Hematopoietic multipotent progenitor cell treated with erythropoietin and hydrocortisone succinate and interleukin-3 and kit ligand, for 15 days (in vitro differentiated cells): Measurements from ENCODE around the gene AOC3.

Experiments
- DNase-seq: peaks from one replicate; pipeline ENCODE4 v3.0.0-alpha.2; 2015; ENCODE audit warnings: low spot score

Gene AOC3

GRCh38 chr17:42850954-42851353 is at the start of gene AOC3:
TSS of gene AOC3 (plus strand) at chr17:42851199. CDS start at chr17:42851344, 145 bp downstream.
- no peak for DNase-seq

DNA sequence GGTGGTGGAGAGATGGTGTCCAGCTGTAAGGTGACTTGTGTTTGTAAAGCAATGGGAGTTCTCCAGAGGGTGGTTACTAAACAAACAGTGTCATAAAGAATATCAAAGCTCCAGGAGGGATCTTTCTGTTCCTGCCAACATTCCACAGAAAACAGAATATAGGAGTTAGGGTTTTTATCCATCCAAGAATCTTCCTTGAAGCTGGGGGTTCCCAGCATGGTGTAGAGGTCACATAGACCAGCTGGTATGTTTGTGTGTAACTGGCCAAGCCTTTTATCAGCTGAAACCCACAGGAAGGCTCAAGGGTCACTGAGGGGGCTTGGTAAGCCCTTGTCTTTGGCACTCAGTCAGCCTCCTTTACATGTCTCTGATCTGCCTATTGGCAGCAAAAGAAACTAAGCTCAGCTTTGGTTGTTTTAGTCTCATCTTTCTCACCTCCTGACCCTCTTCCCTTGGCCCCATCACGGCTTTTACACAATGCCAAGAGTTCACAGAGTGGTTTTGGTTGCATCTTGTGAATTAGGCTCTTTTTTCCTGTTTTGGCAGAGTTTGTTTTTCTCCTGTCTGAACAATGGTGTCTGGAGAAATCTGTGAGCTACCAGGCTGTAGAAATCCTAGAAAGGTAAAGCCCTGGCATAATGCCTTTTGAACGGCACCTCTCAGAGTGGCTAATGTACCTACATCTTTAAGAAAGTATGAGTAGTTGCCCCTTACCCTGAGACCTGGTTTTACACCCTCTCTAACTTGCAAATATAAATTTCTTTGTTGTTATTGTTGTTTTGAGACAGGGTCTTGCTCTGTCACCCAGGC is 47.7 kb upstream of the AOC3 start:
- no peak for DNase-seq

- DNase-seq: no peak
Observed at GRCh38 chr17:42804918-42805367, 46.1 kb upstream of the AOC3 start.

GRCh38 chr17:42806249-42806648 is 44.8 kb upstream of the AOC3 start:
- no peak for DNase-seq

- DNase-seq: no peak
Observed at GRCh38 chr17:42809250-42809649, 41.7 kb upstream of the AOC3 start.

DNA sequence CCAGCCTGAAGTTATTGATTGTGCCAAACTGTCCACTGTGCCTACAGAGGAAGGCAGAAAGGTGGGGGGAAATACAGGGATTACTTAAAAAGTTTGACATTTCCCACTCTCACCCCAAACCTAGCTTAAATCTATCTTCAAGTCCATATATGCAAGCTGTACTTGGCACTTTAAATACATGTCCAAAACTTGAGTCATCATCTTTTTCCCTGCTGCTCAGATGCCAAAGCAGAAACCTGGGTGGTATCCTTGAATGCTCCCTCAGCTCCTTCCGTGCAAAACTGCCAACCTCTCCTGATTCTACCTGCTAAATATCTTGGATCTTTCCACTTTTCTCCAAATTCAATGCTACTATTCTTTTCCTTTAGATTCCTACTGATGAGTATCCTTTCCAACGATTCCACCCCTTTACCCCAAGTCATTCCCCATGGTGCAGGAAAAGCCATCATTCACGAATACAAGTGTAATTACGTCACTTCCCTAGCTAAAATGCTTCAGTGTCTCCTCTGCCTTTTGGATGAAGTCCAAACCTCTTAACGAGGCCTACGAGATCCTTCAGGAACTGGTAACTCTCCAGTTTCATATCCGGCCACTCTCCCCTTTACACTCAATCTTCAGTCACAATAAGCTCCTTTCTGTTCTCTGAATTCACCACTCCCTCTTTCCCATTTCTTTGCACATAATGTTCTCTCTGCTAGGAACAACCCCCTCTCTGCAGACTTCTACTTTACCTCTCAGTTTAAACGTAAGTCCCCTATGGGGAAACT is 36.2 kb upstream of the AOC3 start:
- no peak for DNase-seq

- DNase-seq: no peak
Observed at GRCh38 chr17:42817866-42818265, 33.1 kb upstream of the AOC3 start.

DNA sequence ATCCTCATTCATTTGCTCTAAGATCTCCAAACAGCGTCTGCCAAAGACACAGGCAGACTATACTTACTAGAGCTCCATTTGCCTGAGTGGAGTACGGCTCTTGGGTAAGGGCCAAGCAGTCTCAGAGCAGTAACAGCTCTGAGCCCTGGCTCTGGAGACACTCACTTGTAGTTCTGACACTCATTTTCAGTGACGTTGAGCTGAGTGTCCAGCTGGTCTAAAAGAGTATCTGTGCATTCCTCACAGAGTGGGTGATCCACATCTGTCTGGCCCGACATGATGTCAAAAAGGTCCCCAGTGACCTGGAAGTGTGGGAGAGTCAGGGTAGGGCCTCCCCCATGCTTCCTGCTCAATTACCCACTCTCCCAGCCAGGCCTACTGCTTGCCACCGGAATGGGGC is 32.6 kb upstream of the AOC3 start:
- no peak for DNase-seq

DNA sequence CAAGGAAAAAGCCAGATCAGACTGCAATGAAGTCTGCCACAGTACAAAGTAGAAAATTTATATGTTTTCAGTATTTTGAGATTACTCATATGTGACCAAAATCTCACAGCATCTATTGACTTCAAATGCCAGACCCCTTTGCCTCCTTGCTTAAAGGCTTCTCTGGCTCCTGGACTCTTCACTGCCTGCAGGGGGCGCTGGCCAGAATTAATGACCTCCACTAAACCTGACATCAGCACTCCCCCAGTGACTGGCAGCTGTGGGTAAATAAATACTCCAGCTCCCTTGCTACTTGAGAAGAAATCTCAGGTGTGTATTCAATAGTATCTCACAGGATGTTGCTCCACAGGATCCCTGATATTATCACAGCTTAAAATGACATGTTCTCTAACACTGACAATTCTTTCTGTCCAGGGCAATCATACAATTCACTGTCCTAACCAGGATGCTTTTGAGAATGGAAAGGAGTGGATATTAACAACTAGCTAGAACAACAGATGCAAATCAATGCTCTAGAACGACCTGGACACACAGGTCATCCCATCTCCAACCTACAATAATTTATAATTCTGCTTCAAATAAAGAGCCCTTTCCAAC is 31.0 kb upstream of the AOC3 start:
- DNase-seq: peak; percentile 76

GRCh38 chr17:42821176-42821575 is 29.8 kb upstream of the AOC3 start:
- DNase-seq: no peak

DNA sequence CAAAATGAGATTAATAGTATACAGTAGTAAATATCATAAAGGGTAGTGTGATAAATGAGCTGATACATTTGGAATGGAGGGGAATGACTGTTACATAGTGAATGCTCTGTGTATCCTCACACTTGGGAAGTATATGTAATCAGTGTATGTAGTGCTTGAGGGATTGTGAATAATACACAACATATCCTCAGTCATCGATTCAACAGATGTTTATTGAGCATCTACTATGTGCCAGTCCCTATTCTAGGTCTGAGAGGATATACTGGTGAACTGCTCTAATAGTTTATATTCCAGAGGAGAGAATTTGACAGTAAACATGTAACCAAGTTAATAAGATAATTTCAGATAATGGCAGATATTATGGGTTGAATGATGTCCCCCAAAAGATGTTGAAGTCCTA is 23.5 kb upstream of the AOC3 start:
- no peak for DNase-seq

DNA sequence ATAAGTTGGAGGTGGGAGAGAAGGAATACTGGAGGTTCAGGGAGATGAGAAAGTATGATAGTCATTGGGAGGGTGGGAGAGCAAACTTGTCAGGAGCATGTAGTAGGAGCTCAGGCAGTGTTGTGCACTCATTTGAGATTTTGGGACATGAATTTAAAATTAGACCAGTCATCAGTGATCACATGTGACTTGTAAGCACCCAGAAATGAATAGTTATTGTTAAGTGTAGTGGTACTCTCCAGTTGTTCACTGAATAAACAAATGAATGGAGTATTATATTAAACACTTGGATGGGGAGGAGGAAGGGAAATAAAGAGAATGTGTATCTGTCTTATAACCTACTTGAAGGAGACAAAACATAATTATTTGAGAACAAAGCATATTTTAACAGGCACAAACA is 20.0 kb upstream of the AOC3 start:
- DNase-seq: no peak

- DNase-seq: no peak
Observed at GRCh38 chr17:42832213-42832933, 18.6 kb upstream of the AOC3 start.

GRCh38 chr17:42832934-42833766 is 17.8 kb upstream of the AOC3 start, which contains the start of gene PSME3:
TSS of gene PSME3 (plus strand) at chr17:42833397. CDS start at chr17:42833632, 235 bp downstream.
- DNase-seq: peak; percentile 93

- no peak for DNase-seq
Observed at GRCh38 chr17:42833767-42834422, 17.1 kb upstream of the AOC3 start.

DNA sequence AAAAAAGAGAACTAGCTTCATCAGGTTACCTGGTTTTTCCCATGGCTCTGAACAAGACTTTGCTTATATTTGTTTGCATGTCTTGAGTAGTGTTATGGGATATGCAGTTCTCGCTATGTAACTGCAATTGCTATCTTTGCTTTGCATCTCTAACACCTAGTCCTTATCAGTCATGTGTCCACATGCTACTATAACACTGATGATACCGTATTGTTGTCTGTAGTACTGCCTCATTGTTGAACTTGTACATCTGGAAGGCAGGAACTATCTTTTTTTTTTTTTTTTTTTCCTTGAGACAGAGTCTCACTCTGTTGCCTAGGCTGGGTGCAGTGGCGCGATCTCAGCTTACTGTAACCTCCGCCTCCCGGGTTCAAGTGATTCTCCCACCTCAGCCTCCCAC is 15.3 kb upstream of the AOC3 start:
- no peak for DNase-seq

DNA sequence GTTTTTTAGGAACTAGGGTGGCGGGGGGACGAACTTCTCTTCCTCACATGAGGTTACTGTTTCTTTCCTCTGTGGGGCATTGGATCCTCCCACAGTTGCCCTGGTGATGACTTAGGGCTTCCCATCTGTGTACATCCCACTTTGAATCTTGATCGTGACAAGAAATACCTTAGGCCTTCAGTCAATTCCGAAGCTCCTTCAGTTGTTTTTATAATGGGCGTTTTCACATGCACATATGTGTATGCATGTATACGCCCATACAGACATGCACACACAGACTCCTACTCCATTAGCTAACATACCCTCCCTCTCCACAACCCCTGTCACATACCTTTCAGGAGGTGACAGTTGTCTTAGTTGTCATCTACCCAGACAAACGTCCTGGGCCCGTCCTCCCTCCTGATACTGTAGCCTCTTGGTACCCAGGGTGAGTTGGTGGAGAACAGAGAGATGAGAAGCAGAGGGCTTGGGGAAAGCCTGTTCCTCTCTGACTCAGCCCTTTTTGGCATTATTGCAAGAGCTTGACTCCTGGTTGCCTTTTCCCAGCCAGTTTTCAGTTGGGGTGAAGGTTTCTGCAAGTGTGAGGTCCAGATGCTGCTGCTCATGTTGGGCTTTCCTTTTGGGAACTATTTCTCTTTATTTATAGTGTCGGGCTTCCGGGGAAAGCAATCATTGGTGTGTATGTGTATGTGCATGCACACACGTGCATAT is 8.9 kb upstream of the AOC3 start:
- DNase-seq: no peak

DNA sequence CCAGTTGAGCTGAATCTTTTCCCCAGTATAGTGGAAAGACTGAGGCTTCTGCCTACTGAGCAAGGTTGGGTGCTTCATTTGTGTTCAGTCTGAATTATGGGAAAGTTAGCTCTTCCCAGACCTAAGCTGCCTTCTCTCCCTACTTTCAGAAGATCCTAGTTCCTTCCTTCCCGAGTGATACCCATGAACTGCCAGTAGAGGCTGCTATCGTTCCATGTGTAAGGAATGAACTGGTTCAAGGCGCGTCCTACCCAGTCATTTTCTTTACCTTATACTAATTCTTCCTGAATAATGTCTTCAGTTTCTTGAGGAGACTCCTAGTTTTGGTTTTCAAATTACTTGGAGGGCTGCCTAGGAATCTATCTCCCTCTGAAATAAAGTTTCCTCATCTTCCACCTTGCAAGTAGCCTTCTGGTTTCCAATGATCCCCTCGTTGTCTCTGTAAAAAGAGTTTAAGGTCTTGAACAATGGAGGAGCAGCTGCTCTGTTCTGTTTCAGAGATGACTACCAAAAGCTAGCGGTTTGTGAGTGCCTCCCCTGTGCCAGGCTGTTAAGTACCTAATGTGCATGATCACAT is 7.6 kb upstream of the AOC3 start:
- peak; percentile 64 for DNase-seq

GRCh38 chr17:42844271-42844670 is 6.7 kb upstream of the AOC3 start, which contains the start of gene AOC2:
TSS of gene AOC2 (plus strand) at chr17:42844580. CDS start at chr17:42844627, 47 bp downstream.
- no peak for DNase-seq
